Measurements from ENCODE around the gene SSTR4. TPM values are rescaled to one million over a fixed set of nuclear protein-coding genes. Genes with fewer than 3 reads are reported as not detected.

SSTR4 gene
- total and polyA plus RNA-seq, 2 experiments from 2014 or later: not detected

DNA sequence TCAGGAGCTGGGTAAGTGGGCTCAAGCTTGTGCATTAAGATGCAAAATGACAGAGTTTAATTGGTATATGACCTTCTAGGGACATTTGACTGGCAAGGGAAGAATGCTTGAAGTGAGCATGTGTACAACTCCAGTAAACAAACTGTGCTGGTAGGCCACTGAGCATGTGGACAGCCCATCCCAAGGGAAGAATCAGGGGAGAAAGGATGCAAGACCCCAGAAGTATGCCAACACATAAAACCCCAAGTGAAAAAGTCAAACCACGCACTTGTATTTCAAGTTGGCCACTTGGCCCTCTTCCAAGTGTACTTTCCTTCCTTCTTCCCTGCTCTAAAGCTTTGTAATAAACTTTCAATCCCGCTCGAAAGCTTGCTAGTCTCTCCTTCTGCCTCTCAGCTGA, 24.7 kb downstream of the SSTR4 start:
- Histone ChIP-seq H2AFZ (no peak overlapping the region), H3K27me3 (replicated peaks; ENCODE audit: insufficient read depth) (no peaks in the 10 kb centered on the region), H4K20me1 (ENCODE audit: insufficient read depth) (no peaks in the 10 kb centered on the region), H3F3A (ENCODE audit: insufficient read depth) (peaks cover 16% of the 10 kb centered on the region), H3K4me2 (ENCODE audit: unreplicated experiment) (no peak overlapping the region), H3K9ac (no peak overlapping the region), H3K36me3 (ENCODE audit: low read depth) (no peaks in the 10 kb centered on the region), H3K9me2 (ENCODE audit: insufficient read depth) (no peaks in the 10 kb centered on the region), H3K4me3 (no peak overlapping the region), H3K27ac (no peak overlapping the region), H3K79me2 (ENCODE audit: insufficient read depth) (no peaks in the 10 kb centered on the region), H3K9me3 (ENCODE audit: low read depth) (no peaks in the 10 kb centered on the region), H3K4me1 (ENCODE audit: insufficient read depth) (peaks cover 11% of the 10 kb centered on the region)
- in situ Hi-C loops (cut with MboI): loop anchor here (10.0 to 25.0 kb wide), 2 partner anchors 177 to 275 kb away; no protein-coding TSS in a partner anchor
- 98% methylated on average over 3 of the region's 3 CpGs for WGBS, 2 experiments (ENCODE audit: low coverage in 1 of 2, low lambda C conversion rate in 2 of 2, missing lambda C conversion rate in 2 of 2)
- DNase-seq: no peak
- TF ChIP-seq EZH2phosphoT487 (IDR thresholded peaks at IDR 0.05; ENCODE audit: insufficient read depth, low read depth): no peak
- TF ChIP-seq EZH2 (IDR thresholded peaks at IDR 0.05; ENCODE audit: insufficient read depth, poor library complexity, severe bottlenecking): no peak

DNA sequence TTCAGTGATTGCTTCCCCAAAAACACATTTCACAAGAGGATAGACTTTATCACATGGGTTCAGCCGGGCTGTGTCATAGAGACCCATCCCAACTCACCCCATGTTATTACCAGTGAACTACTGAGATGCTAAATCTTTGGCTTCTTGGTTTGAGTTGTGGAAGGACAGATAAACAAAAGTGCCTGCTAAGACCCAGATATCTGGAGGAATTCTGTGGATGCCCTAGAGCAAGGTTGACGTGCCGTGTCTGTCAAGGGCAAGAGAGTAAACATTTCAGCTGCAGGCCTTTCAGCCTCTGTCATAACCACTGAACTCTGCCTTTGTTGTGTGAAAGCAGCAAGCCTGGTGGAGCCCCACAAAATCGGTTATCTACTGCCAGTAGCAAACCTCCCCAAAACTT, 25.5 kb downstream of the SSTR4 start:
- in situ Hi-C loops (cut with MboI): loop anchor here (25.0 kb wide), 1 partner anchor 177 kb away; no protein-coding TSS in a partner anchor
- TF ChIP-seq EZH2phosphoT487 (IDR thresholded peaks at IDR 0.05; ENCODE audit: insufficient read depth, low read depth) (no peak), EZH2 (IDR thresholded peaks at IDR 0.05; ENCODE audit: insufficient read depth, poor library complexity, severe bottlenecking) (no peak)
- peaks cover 16% of the 10 kb centered on the region for H3F3A ChIP-seq (ENCODE audit: insufficient read depth)
- no peak overlapping the region for H3K9ac ChIP-seq
- no peaks in the 10 kb centered on the region for H3K36me3 ChIP-seq (ENCODE audit: low read depth)
- H3K4me2 ChIP-seq (ENCODE audit: unreplicated experiment): no peak overlapping the region
- DNase-seq: no peak
- peaks cover 11% of the 10 kb centered on the region for H3K4me1 ChIP-seq (ENCODE audit: insufficient read depth)
- WGBS, 2 experiments (ENCODE audit: low coverage in 1 of 2, low lambda C conversion rate in 2 of 2, missing lambda C conversion rate in 2 of 2): 95 to 97% methylated on average over 4 of the region's 4 CpGs
- no peak overlapping the region for H3K27ac ChIP-seq
- no peaks in the 10 kb centered on the region for H3K9me2 ChIP-seq (ENCODE audit: insufficient read depth)
- no peaks in the 10 kb centered on the region for H3K9me3 ChIP-seq (ENCODE audit: low read depth)
- no peaks in the 10 kb centered on the region for H4K20me1 ChIP-seq (ENCODE audit: insufficient read depth)
- no peak overlapping the region for H3K4me3 ChIP-seq
- no peaks in the 10 kb centered on the region for H3K27me3 ChIP-seq (replicated peaks; ENCODE audit: insufficient read depth)
- no peak overlapping the region for H2AFZ ChIP-seq
- no peaks in the 10 kb centered on the region for H3K79me2 ChIP-seq (ENCODE audit: insufficient read depth)

GRCh38 chr20:23061262-23061661, 26.1 kb downstream of the SSTR4 start:
- Histone ChIP-seq H3K4me2 (ENCODE audit: unreplicated experiment) (peak overlapping the region; percentile 16), H3K27ac (peak overlapping the region; percentile 46), H3K9me2 (ENCODE audit: insufficient read depth) (no peaks in the 10 kb centered on the region)

DNA sequence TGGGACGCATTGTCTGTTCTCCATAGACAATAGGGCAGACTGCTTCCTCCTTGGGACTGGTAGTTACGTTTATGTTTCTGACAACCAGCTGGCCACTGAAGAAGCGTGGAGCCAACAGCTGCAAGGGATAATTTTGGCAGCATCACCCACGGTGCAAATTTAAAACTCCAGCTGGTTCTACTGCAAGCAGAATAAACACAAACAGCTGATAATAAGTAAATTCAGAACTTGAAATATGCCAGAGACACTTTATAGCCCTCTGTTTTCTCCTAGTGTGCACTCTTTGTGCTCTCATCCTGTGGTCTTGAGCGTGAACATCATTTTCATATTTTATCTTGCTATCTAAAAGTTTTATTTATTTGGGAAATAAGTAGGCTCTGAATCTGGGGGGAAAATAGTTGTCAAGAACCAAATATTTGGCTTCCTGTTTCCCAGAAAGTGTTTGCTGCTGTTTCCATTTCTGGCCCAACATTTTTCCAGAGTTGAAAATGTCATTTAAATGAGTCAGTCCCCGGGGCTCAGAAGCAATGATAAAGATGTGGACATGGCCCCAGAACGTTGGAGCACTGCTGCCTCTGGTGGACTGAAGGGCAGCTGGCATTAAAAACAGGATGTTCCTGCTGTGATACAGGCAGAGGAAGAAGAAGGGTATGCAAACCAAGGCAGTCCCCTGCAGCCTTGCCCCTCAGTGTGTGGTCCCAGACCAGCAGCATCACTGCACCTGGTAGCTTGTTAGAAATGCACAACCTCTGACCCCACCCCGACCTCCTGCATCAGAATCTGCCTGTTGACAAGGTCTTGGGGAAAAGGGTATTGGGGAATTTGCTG, 26.8 kb downstream of the SSTR4 start:
- H3K4me1 ChIP-seq (ENCODE audit: insufficient read depth): peaks cover 11% of the 10 kb centered on the region
- no peak overlapping the region for H3K4me3 ChIP-seq
- H4K20me1 ChIP-seq (ENCODE audit: insufficient read depth): no peaks in the 10 kb centered on the region
- peak overlapping the region; percentile 46 for H3K27ac ChIP-seq
- H3K4me2 ChIP-seq (ENCODE audit: unreplicated experiment): peak overlapping the region; percentile 16
- peaks cover 16% of the 10 kb centered on the region for H3F3A ChIP-seq (ENCODE audit: insufficient read depth)
- in situ Hi-C loops (cut with MboI): loop anchor here (25.0 kb wide), 1 partner anchor 175 kb away; no protein-coding TSS in a partner anchor
- TF ChIP-seq EZH2 (IDR thresholded peaks at IDR 0.05; ENCODE audit: insufficient read depth, poor library complexity, severe bottlenecking) (no peak), EZH2phosphoT487 (IDR thresholded peaks at IDR 0.05; ENCODE audit: insufficient read depth, low read depth) (no peak)
- no peaks in the 10 kb centered on the region for H3K36me3 ChIP-seq (ENCODE audit: low read depth)
- H3K9ac ChIP-seq: 0 out of 2 replicates have a peak overlapping the region, but pooled peaks have one; percentile 14
- 4 to 6% methylated on average over 8 of the region's 8 CpGs for WGBS, 2 experiments (ENCODE audit: low coverage in 1 of 2, low lambda C conversion rate in 2 of 2, missing lambda C conversion rate in 2 of 2)
- H3K27me3 ChIP-seq (replicated peaks; ENCODE audit: insufficient read depth): no peaks in the 10 kb centered on the region
- peak; percentile 91 for DNase-seq
- no peaks in the 10 kb centered on the region for H3K79me2 ChIP-seq (ENCODE audit: insufficient read depth)
- H2AFZ ChIP-seq: peak overlapping the region; percentile 50
- no peaks in the 10 kb centered on the region for H3K9me3 ChIP-seq (ENCODE audit: low read depth)
- H3K9me2 ChIP-seq (ENCODE audit: insufficient read depth): no peaks in the 10 kb centered on the region

More at GRCh38 chr20:23061262-23061661, 26.1 kb downstream of the SSTR4 start:
- Histone ChIP-seq H3K36me3 (ENCODE audit: low read depth) (no peaks in the 10 kb centered on the region), H3K4me1 (ENCODE audit: insufficient read depth) (peaks cover 11% of the 10 kb centered on the region), H3K9me3 (ENCODE audit: low read depth) (no peaks in the 10 kb centered on the region), H3F3A (ENCODE audit: insufficient read depth) (peaks cover 16% of the 10 kb centered on the region), H4K20me1 (ENCODE audit: insufficient read depth) (no peaks in the 10 kb centered on the region), H3K9ac (no peak overlapping the region), H3K4me3 (no peak overlapping the region), H3K27me3 (replicated peaks; ENCODE audit: insufficient read depth) (no peaks in the 10 kb centered on the region), H3K79me2 (ENCODE audit: insufficient read depth) (no peaks in the 10 kb centered on the region), H2AFZ (peak overlapping the region; percentile 50)
- TF ChIP-seq EZH2phosphoT487 (IDR thresholded peaks at IDR 0.05; ENCODE audit: insufficient read depth, low read depth): no peak
- no peak for TF ChIP-seq EZH2 (IDR thresholded peaks at IDR 0.05; ENCODE audit: insufficient read depth, poor library complexity, severe bottlenecking)
- no peak for DNase-seq
- in situ Hi-C loops (cut with MboI): loop anchor here (25.0 kb wide), 1 partner anchor 176 kb away; no protein-coding TSS in a partner anchor
- WGBS, 2 experiments (ENCODE audit: low coverage in 1 of 2, low lambda C conversion rate in 2 of 2, missing lambda C conversion rate in 2 of 2): 29 to 32% methylated on average over 5 of the region's 5 CpGs
